Uterus (tissue), 2 donors: ENCODE results near the gene LGALS3.

Source experiments
- POLR2A ChIP-seq, 2 donors: fragments of 450-650 bp; IDR thresholded peaks; one replicate each; pipeline ENCODE4 v1.6.1; 2016; ENCODE audit warnings: antibody characterized with exemption in 2 of 2, mild to moderate bottlenecking in 1 of 2, moderate library complexity in 1 of 2
- TF ChIP-seq, protein P1 (sequence below), 4 experiments: fragments of 200-600 bp in 2 of 4; fragments of 450-650 bp in 2 of 4; sonication (generic) in 2 of 4; IDR thresholded peaks; one replicate each; pipeline ENCODE4 v1.5.1; 2016 to 2019; ENCODE audit warnings: antibody characterized with exemption in 4 of 4, mild to moderate bottlenecking in 2 of 4, moderate library complexity in 1 of 4

DNA sequence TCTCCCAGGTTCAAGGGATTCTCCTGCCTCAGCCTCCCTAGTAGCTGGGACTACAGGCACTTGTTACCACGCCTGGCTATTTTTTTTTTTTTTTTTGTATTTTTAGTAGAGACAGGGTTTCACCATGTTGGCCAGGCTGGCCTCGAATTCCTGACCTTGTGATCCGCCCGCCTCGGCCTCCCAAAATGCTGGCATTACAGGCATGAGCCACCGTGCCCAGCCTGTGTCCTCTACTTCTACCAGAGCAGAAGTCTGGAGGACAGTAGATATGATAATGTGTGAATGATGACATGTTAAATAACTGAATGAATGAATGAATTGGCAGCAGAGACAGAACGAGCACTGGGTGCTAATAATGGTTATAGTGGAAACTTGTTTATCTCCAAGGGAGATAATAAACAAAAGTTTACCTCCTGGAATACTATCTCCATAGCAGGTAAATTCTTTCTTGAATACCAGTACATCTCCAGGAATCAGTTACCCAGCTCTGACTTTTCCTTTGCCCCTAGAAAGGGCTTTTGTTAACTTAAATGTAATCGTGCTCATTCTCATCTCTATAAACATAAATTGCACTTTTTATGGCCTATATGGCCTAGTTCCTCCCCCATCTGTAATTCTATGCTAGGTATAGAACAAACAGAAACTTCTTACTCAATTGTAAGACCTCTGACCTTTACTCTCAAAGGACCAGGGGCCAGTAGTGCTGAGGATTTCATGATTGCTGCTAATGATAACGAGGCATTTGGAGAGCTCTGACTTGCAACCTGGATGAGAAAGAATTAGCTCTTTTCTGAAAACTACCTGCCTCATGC lies 7.2 kb upstream of the LGALS3 start:
- TF ChIP-seq, protein P1, sequence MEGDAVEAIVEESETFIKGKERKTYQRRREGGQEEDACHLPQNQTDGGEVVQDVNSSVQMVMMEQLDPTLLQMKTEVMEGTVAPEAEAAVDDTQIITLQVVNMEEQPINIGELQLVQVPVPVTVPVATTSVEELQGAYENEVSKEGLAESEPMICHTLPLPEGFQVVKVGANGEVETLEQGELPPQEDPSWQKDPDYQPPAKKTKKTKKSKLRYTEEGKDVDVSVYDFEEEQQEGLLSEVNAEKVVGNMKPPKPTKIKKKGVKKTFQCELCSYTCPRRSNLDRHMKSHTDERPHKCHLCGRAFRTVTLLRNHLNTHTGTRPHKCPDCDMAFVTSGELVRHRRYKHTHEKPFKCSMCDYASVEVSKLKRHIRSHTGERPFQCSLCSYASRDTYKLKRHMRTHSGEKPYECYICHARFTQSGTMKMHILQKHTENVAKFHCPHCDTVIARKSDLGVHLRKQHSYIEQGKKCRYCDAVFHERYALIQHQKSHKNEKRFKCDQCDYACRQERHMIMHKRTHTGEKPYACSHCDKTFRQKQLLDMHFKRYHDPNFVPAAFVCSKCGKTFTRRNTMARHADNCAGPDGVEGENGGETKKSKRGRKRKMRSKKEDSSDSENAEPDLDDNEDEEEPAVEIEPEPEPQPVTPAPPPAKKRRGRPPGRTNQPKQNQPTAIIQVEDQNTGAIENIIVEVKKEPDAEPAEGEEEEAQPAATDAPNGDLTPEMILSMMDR (IDR thresholded peaks at IDR 0.05), result no peak
- TF ChIP-seq POLR2A (IDR thresholded peaks at IDR 0.05), result no peak
